MM.1S (cell line): ENCODE measurements around the gene LDLR.
"Not testable (repeated sequence)": the region's sequence is repeated elsewhere in the genome, so short reads cannot be mapped to it uniquely, and the experiment has no call there.

Experiments
- EZH2 ChIP-seq: fragments of 300-600 bp; sonication (generic); optimal IDR thresholded peaks from 2 replicates; pipeline ENCODE3; 2017; ENCODE audit warnings: low read depth, mild to moderate bottlenecking, antibody characterized with exemption, low read length, mixed read lengths
- EZH2phosphoT487 ChIP-seq: fragments of 300-600 bp; sonication (generic); IDR thresholded peaks from 2 replicates; pipeline ENCODE4 v1.6.1; 2018; ENCODE audit warnings: antibody characterized with exemption, low read length
- TF ChIP-seq, protein P1 (sequence below): fragments of 300-600 bp; sonication (generic); IDR thresholded peaks from 2 replicates; pipeline ENCODE4 v1.5.1; 2016; ENCODE audit warnings: antibody characterized with exemption, low read length, mixed read lengths

DNA sequence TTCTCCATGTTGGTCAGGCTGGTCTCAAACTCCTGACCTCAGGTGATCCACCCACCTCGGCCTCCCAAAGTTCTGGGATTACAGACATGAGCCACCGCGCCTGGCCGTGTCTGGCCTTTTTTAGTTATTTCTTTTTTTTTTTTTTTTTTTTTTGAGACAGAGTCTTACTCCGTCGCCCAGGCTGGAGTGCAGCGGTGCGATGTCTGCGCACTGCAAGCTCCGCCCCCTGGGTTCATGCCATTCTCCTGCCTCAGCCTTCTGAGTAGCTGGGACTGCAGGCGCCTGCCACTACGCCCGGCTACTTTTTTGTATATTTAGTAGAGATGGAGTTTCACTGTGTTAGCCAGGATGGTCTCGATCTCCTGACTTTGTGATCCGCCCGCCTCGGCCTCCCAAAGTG is 32.7 kb downstream of the LDLR start:
- not testable (repeated sequence) for TF ChIP-seq EZH2phosphoT487, EZH2
- TF ChIP-seq, protein P1, sequence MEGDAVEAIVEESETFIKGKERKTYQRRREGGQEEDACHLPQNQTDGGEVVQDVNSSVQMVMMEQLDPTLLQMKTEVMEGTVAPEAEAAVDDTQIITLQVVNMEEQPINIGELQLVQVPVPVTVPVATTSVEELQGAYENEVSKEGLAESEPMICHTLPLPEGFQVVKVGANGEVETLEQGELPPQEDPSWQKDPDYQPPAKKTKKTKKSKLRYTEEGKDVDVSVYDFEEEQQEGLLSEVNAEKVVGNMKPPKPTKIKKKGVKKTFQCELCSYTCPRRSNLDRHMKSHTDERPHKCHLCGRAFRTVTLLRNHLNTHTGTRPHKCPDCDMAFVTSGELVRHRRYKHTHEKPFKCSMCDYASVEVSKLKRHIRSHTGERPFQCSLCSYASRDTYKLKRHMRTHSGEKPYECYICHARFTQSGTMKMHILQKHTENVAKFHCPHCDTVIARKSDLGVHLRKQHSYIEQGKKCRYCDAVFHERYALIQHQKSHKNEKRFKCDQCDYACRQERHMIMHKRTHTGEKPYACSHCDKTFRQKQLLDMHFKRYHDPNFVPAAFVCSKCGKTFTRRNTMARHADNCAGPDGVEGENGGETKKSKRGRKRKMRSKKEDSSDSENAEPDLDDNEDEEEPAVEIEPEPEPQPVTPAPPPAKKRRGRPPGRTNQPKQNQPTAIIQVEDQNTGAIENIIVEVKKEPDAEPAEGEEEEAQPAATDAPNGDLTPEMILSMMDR, result not testable (repeated sequence)
